ENCODE results near the gene CCDC88A. TPM values are rescaled to one million over a fixed set of nuclear protein-coding genes. Genes with fewer than 3 reads are reported as not detected.

The CCDC88A gene
- total RNA-seq, 1 donor from 2014 or later, result 66.7 TPM

- H3K27ac Mint-ChIP-seq (ENCODE audit: unreplicated experiment), result no peak overlapping the region
- Histone ChIP-seq H3K27me3 (ENCODE audit: insufficient read depth, low read length) (no peaks in the 10 kb centered on the region), H3K4me2 (ENCODE audit: low read length) (no peak overlapping the region), H3K27ac (ENCODE audit: low read depth, low read length) (no peak overlapping the region), H3K4me1 (ENCODE audit: insufficient read depth, low read length) (peaks cover 3% of the 10 kb centered on the region), H3K4me3 (ENCODE audit: insufficient read depth, low read depth, low read length) (no peak overlapping the region), H2AFZ (ENCODE audit: low read depth, low read length) (no peak overlapping the region), H4K20me1 (ENCODE audit: insufficient read depth, low read length) (peaks cover 22% of the 10 kb centered on the region), H3K9me3 (ENCODE audit: insufficient read depth, low read depth, low read length) (no peaks in the 10 kb centered on the region), H3K36me3 (ENCODE audit: insufficient read depth, low read length) (peaks cover 34% of the 10 kb centered on the region), H3K79me2 (ENCODE audit: insufficient read depth, low read length) (peaks cover 13% of the 10 kb centered on the region), H3K9ac (ENCODE audit: low read length) (no peak overlapping the region)
- H3K9me3 Mint-ChIP-seq (ENCODE audit: unreplicated experiment), result no peaks in the 10 kb centered on the region
- TF ChIP-seq CTCF (IDR thresholded peaks at IDR 0.05; ENCODE audit: insufficient read depth, low read depth, low read length), result no peak
- no peak for DNase-seq (ENCODE audit: low read depth)
- FAIRE-seq, result no peak
- H3K36me3 Mint-ChIP-seq (ENCODE audit: low read depth, unreplicated experiment), result peaks cover 7% of the 10 kb centered on the region
- no peak overlapping the region for H3K4me3 Mint-ChIP-seq (ENCODE audit: unreplicated experiment)
- no peaks in the 10 kb centered on the region for H3K27me3 Mint-ChIP-seq (ENCODE audit: low read depth, unreplicated experiment)
- peaks cover 7% of the 10 kb centered on the region for H3K4me1 Mint-ChIP-seq (ENCODE audit: low read depth, unreplicated experiment)
Measured at GRCh38 chr2:55239656-55240222, 179.9 kb downstream of the CCDC88A start.

Other genes starting within 250 kb of the CCDC88A start
- gene CLHC1, start 187.6 kb downstream of the CCDC88A start, total RNA-seq, result 16.5 and 17.5 TPM in 2 replicates
- 746 and 840 TPM in 2 replicates for gene RPS27A, start 187.2 kb downstream of the CCDC88A start, total RNA-seq
- 23.1 and 25.2 TPM in 2 replicates for gene MTIF2, start 150.6 kb downstream of the CCDC88A start, total RNA-seq
- 23.6 and 28.5 TPM in 2 replicates for gene CFAP36, start 99.9 kb upstream of the CCDC88A start, total RNA-seq
- gene PPP4R3B, start 197.8 kb upstream of the CCDC88A start, total RNA-seq, result 33.6 and 38.2 TPM in 2 replicates

Measured in astrocyte (in vitro differentiated cells and primary cell).